WTC11 (cell line): Measurements from ENCODE around the gene CTNND2.

ENCODE experiments used
- IRF2 ChIP-seq: sonication (generic); formaldehyde crosslinking; IDR thresholded peaks from 2 replicates; pipeline ENCODE4 v1.8.0; 2022; ENCODE audit warnings: low read depth, missing genetic modification reagents, borderline replicate concordance
- JUN ChIP-seq: sonication (generic); formaldehyde crosslinking; IDR thresholded peaks from 2 replicates; pipeline ENCODE4 v1.8.0; 2023; ENCODE audit warnings: mild to moderate bottlenecking, missing genetic modification reagents
- NR3C1 ChIP-seq: sonication (generic); formaldehyde crosslinking; conservative IDR thresholded peaks from 2 replicates; pipeline ENCODE4 v1.8.1; 2023; ENCODE audit warnings: low read depth, mild to moderate bottlenecking, missing genetic modification reagents
- TF ChIP-seq, protein P1 (sequence below): fragments of 200-600 bp; IDR thresholded peaks from 2 replicates; pipeline ENCODE4 v1.8.0; 2022; ENCODE audit warnings: antibody characterized with exemption
- TF ChIP-seq, protein P2 (sequence below): sonication (generic); formaldehyde crosslinking; IDR thresholded peaks from 2 replicates; pipeline ENCODE4 v1.8.1; 2023; ENCODE audit warnings: mild to moderate bottlenecking, missing genetic modification reagents, moderate library complexity

- TF ChIP-seq JUN (CRISPR knock-in tag) (no peak), NR3C1 (CRISPR knock-in tag) (no peak), IRF2 (no peak)
- TF ChIP-seq, protein P1, sequence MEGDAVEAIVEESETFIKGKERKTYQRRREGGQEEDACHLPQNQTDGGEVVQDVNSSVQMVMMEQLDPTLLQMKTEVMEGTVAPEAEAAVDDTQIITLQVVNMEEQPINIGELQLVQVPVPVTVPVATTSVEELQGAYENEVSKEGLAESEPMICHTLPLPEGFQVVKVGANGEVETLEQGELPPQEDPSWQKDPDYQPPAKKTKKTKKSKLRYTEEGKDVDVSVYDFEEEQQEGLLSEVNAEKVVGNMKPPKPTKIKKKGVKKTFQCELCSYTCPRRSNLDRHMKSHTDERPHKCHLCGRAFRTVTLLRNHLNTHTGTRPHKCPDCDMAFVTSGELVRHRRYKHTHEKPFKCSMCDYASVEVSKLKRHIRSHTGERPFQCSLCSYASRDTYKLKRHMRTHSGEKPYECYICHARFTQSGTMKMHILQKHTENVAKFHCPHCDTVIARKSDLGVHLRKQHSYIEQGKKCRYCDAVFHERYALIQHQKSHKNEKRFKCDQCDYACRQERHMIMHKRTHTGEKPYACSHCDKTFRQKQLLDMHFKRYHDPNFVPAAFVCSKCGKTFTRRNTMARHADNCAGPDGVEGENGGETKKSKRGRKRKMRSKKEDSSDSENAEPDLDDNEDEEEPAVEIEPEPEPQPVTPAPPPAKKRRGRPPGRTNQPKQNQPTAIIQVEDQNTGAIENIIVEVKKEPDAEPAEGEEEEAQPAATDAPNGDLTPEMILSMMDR, result no peak
- TF ChIP-seq, protein P2, sequence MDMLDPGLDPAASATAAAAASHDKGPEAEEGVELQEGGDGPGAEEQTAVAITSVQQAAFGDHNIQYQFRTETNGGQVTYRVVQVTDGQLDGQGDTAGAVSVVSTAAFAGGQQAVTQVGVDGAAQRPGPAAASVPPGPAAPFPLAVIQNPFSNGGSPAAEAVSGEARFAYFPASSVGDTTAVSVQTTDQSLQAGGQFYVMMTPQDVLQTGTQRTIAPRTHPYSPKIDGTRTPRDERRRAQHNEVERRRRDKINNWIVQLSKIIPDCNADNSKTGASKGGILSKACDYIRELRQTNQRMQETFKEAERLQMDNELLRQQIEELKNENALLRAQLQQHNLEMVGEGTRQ (CRISPR knock-in tag), result no peak
Measured at GRCh38 chr5:11579351-11579750, 324.9 kb downstream of the CTNND2 start.
